Measurements from ENCODE around the gene FRMD4B.
A peak's percentile ranks its signal among the peaks of the same experiment; 100 is the strongest.

The FRMD4B gene

GRCh38 chr3:69385723-69386555 lies at the start of gene FRMD4B:
FRMD4B (minus strand) TSS chr3:69386088; CDS start chr3:69385989, 99 bp downstream.
- DNase-seq, result peak; percentile 72

GRCh38 chr3:69433969-69434325 lies 48.1 kb upstream of the FRMD4B start:
- DNase-seq, result peak; percentile 17

- no peak for DNase-seq
Observed at GRCh38 chr3:69433121-69433968, 47.5 kb upstream of the FRMD4B start.

GRCh38 chr3:69428657-69429255 lies 42.9 kb upstream of the FRMD4B start:
- DNase-seq, result no peak

- no peak for DNase-seq
Observed at GRCh38 chr3:69426967-69427304, 41.0 kb upstream of the FRMD4B start.

GRCh38 chr3:69426291-69426966 lies 40.5 kb upstream of the FRMD4B start:
- no peak for DNase-seq

GRCh38 chr3:69425249-69425648 lies 39.4 kb upstream of the FRMD4B start:
- no peak for DNase-seq

- DNase-seq, result no peak
Observed at GRCh38 chr3:69423463-69424155, 37.7 kb upstream of the FRMD4B start.

GRCh38 chr3:69422751-69423150 lies 36.9 kb upstream of the FRMD4B start:
- no peak for DNase-seq

GRCh38 chr3:69420781-69421520 lies 35.1 kb upstream of the FRMD4B start:
- DNase-seq, result no peak

GRCh38 chr3:69419276-69419675 lies 33.4 kb upstream of the FRMD4B start:
- DNase-seq, result no peak

- DNase-seq, result no peak
Observed at GRCh38 chr3:69417541-69418078, 31.7 kb upstream of the FRMD4B start.

GRCh38 chr3:69413551-69414207 lies 27.8 kb upstream of the FRMD4B start:
- peak; percentile 58 for DNase-seq

GRCh38 chr3:69411346-69411745 lies 25.5 kb upstream of the FRMD4B start:
- no peak for DNase-seq

- DNase-seq, result peak; percentile 86
Observed at GRCh38 chr3:69410301-69410700, 24.4 kb upstream of the FRMD4B start.

- no peak for DNase-seq
Observed at GRCh38 chr3:69409831-69410230, 23.9 kb upstream of the FRMD4B start.

GRCh38 chr3:69409011-69409410 lies 23.1 kb upstream of the FRMD4B start:
- DNase-seq, result no peak

GRCh38 chr3:69408542-69408941 lies 22.7 kb upstream of the FRMD4B start:
- no peak for DNase-seq

GRCh38 chr3:69407908-69408307 lies 22.0 kb upstream of the FRMD4B start:
- no peak for DNase-seq

- no peak for DNase-seq
Observed at GRCh38 chr3:69406163-69406562, 20.3 kb upstream of the FRMD4B start.

- no peak for DNase-seq
Observed at GRCh38 chr3:69405067-69405466, 19.2 kb upstream of the FRMD4B start.

All from eye (tissue), 1 donor.